ENCODE results near the gene IL1RN. TPM values are rescaled to one million over a fixed set of nuclear protein-coding genes. Genes with fewer than 3 reads are reported as not detected.
A peak's percentile ranks its signal among the peaks of the same experiment; 100 is the strongest.

Gene IL1RN
- total RNA-seq, 1 donor from 2014 or later: not detected

DNA sequence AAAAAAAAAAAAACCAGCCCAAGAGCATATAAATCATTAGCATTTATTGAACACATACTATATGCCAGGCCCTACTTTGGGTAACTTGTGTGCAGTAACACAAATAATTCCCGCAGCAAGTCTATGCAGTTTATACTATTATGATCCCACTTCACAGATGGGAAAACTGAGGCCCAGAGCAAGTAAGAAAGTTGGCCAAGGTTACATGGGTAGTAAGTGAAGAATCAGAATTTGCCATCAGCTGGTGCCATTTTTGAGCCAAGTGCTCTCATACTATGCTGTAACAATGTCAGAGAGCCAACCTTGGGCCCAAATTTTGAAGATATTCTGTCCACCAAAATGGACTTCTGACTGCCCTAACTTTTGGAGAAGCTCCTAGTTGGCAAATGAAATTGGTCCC is 32.9 kb downstream of the IL1RN start:
- no peak overlapping the region for H3K4me3 Mint-ChIP-seq (ENCODE audit: unreplicated experiment)
- DNase-seq (ENCODE audit: extremely low spot score, unreplicated experiment): no peak
- H3K9me3 Mint-ChIP-seq (ENCODE audit: unreplicated experiment): no peaks in the 10 kb centered on the region
- H3K27ac Mint-ChIP-seq (ENCODE audit: unreplicated experiment): no peak overlapping the region
- TF ChIP-seq, protein P1, sequence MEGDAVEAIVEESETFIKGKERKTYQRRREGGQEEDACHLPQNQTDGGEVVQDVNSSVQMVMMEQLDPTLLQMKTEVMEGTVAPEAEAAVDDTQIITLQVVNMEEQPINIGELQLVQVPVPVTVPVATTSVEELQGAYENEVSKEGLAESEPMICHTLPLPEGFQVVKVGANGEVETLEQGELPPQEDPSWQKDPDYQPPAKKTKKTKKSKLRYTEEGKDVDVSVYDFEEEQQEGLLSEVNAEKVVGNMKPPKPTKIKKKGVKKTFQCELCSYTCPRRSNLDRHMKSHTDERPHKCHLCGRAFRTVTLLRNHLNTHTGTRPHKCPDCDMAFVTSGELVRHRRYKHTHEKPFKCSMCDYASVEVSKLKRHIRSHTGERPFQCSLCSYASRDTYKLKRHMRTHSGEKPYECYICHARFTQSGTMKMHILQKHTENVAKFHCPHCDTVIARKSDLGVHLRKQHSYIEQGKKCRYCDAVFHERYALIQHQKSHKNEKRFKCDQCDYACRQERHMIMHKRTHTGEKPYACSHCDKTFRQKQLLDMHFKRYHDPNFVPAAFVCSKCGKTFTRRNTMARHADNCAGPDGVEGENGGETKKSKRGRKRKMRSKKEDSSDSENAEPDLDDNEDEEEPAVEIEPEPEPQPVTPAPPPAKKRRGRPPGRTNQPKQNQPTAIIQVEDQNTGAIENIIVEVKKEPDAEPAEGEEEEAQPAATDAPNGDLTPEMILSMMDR (IDR thresholded peaks at IDR 0.05): no peak
- H3K27me3 Mint-ChIP-seq (ENCODE audit: unreplicated experiment): peaks cover 5% of the 10 kb centered on the region
- H3K36me3 Mint-ChIP-seq (ENCODE audit: unreplicated experiment): no peaks in the 10 kb centered on the region
- peaks cover 15% of the 10 kb centered on the region for H3K4me1 Mint-ChIP-seq (ENCODE audit: unreplicated experiment)

DNA sequence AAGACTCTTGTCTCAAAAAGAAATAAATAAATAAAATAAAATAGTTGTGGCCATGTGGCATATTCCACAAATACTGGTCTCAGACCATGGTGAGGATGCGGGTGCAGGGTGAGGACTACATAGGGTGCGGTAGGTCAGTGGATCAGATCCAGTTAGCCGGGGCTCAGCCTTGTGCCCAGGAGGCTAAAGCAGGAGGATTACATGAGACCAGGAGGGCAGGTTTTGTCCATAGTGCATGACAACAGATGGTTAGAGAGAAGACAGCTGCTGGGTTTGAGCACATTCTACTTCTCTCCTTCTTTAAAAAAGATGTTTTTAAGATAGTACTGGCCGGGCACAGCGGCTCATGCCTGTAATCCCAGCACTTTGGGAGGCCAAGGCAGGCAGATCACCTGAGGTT is 33.6 kb downstream of the IL1RN start:
- DNase-seq (ENCODE audit: extremely low spot score, unreplicated experiment): peak; percentile 63
- Mint-ChIP-seq H3K36me3 (ENCODE audit: unreplicated experiment) (no peaks in the 10 kb centered on the region), H3K9me3 (ENCODE audit: unreplicated experiment) (no peaks in the 10 kb centered on the region), H3K27ac (ENCODE audit: unreplicated experiment) (no peak overlapping the region), H3K27me3 (ENCODE audit: unreplicated experiment) (no peaks in the 10 kb centered on the region), H3K4me3 (ENCODE audit: unreplicated experiment) (no peak overlapping the region), H3K4me1 (ENCODE audit: unreplicated experiment) (peaks cover 15% of the 10 kb centered on the region)
- TF ChIP-seq, protein P1 (IDR thresholded peaks at IDR 0.05): no peak

DNA sequence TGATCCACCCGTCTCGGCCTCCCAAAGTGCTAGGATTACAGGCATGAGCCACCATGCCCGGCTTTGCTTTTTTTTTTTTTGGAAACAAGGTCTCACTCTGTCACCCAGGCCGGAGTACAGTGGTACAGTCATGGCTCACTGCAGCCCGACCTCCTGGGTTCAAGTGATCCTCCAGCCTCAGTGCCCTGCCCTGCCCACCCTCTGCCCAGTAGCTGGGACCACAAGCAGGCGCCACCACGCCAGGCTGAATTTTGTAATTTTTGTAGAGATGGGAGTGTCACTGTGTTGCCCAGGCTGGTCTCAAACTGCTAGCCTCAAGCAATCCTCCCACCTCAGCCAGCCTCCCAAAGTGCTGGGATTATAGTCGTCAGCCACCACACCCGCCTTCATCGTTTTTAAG is 34.8 kb downstream of the IL1RN start:
- TF ChIP-seq, protein P1 (IDR thresholded peaks at IDR 0.05): no peak

DNA sequence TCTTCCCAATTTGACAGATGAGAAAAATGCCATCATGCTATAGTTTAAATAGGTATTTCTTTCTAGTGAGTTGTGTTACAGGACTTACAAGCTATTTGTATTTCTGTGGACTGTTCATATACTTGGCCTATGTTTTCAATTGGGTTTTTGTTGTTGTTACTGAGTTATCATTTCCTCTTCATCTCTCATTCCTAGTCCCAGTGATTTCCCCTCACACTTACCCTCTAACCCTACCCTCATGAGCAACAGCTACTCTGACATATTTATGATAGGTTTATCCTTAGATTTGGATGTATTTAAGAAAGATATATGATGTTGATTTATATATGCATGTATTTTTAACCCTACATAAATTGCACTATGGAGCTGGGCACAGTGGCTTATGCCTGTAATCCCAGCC is 35.5 kb downstream of the IL1RN start:
- Mint-ChIP-seq H3K27me3 (ENCODE audit: unreplicated experiment) (no peaks in the 10 kb centered on the region), H3K36me3 (ENCODE audit: unreplicated experiment) (no peaks in the 10 kb centered on the region), H3K4me3 (ENCODE audit: unreplicated experiment) (no peak overlapping the region), H3K4me1 (ENCODE audit: unreplicated experiment) (peaks cover 15% of the 10 kb centered on the region), H3K27ac (ENCODE audit: unreplicated experiment) (no peak overlapping the region), H3K9me3 (ENCODE audit: unreplicated experiment) (no peaks in the 10 kb centered on the region)
- no peak for DNase-seq (ENCODE audit: extremely low spot score, unreplicated experiment)
- TF ChIP-seq, protein P1 (IDR thresholded peaks at IDR 0.05): no peak

More for the DNA sequence above, 34.8 kb downstream of the IL1RN start:
- peak; percentile 65 for DNase-seq (ENCODE audit: extremely low spot score, unreplicated experiment)
- Mint-ChIP-seq H3K27ac (ENCODE audit: unreplicated experiment) (no peak overlapping the region), H3K4me1 (ENCODE audit: unreplicated experiment) (peaks cover 15% of the 10 kb centered on the region), H3K4me3 (ENCODE audit: unreplicated experiment) (no peak overlapping the region), H3K27me3 (ENCODE audit: unreplicated experiment) (no peaks in the 10 kb centered on the region), H3K36me3 (ENCODE audit: unreplicated experiment) (no peaks in the 10 kb centered on the region), H3K9me3 (ENCODE audit: unreplicated experiment) (no peaks in the 10 kb centered on the region)

DNA sequence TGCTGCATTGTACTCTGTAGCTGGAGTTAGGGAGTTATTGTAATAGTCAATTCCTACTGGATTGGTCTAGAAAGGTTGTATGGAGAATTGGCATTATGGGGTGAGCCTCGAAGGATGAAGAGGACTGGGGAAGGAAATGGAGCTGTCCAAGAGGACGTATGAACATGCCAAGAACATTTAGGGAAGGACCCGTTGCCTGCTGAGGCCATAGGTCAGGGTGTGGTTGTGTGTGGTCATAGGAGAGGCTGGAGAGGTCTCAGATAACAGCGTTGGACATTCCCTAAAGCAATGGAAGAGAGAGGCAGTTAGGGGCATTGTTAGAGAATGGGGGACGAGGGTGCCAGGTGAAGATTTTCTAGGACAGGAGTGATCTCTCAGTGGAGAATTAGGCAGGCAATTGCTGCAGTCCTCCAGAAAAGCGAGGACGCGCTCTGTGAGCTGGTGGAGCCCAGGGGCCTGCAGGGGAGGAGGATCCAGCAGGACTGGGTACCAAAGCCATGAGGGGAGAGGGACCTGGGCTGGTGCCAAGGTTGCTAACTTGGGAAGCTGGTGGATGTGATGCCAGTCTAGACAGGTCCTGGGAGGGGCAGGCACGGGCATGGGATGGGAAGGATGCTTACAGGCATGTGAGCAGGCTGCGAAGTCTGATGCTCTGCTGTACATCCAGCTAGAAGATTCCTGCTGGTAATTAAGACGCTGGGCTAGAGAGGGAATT is 37.0 kb downstream of the IL1RN start:
- TF ChIP-seq, protein P1 (IDR thresholded peaks at IDR 0.05): no peak
- H3K4me3 Mint-ChIP-seq (ENCODE audit: unreplicated experiment): no peak overlapping the region
- H3K27me3 Mint-ChIP-seq (ENCODE audit: unreplicated experiment): no peaks in the 10 kb centered on the region
- DNase-seq (ENCODE audit: extremely low spot score, unreplicated experiment): peak; percentile 73
- H3K27ac Mint-ChIP-seq (ENCODE audit: unreplicated experiment): no peak overlapping the region
- H3K36me3 Mint-ChIP-seq (ENCODE audit: unreplicated experiment): no peaks in the 10 kb centered on the region
- H3K9me3 Mint-ChIP-seq (ENCODE audit: unreplicated experiment): no peaks in the 10 kb centered on the region
- H3K4me1 Mint-ChIP-seq (ENCODE audit: unreplicated experiment): no peaks in the 10 kb centered on the region

Data from osteocyte (in vitro differentiated cells).